ENCODE data around the gene ARHGDIB.
A peak's percentile ranks its signal among the peaks of the same experiment; 100 is the strongest.

ARHGDIB gene

DNA sequence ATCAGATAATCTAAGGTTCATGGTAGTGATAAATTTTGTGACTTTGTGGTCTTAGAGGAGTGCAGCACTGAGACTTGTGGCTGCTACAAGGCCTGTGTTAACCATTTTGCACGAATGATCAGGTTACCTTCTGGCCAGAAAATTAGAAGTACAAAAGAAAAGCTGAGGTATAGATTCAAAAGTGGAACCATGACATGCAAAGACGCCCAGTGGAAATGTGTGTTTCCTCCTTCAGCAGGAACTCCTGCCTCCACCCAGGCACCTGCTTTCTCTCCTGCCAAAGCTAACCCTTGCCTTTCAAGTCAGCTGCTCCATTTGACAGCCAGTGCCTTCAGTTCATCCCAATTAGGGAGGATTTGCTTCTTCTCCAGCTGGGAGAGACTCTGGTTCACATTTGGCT, 21.6 kb upstream of the ARHGDIB start:
- no peak for DNase-seq (ENCODE audit: low read depth)

DNA sequence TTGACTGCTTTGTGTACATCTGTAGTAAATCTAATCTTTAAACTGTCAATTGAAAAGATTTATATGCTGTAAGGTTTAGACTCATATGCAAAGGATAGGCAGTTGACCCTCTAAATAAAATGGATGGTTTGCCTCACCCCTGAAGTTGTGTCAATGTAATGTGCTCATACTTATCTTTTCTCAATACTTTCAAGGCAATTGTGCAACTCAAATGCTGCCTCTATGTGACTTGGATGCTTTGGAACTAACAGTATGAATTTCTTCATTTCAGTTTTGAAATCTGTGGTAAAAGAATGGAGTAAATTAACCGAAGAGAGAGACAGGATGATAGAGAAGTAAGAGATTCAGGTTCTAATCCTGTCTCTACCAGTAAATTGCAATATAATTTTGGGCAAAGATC, 21.2 kb upstream of the ARHGDIB start:
- peak; percentile 71 for DNase-seq (ENCODE audit: low read depth)

DNA sequence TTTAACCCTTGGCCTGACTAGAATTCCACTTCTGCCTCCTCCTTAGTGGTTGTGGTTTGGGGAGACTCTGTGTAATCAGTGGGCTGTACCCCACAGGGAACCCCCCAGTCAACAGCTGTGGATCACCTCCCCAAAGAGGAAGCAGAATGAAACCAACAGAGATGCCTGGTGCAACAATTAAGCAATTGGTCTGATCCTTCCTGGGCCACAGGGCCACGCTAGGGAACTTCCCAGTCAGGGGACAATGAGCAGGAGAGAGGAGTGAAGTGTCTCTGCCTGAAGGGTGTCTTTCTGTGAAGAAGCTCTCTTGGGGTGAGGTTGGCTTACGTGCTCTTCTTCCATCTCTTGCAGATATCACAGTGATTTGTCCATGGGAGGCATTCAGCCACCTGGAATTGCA, 19.6 kb upstream of the ARHGDIB start:
- no peak for DNase-seq (ENCODE audit: low read depth)

GRCh38 chr12:14979468-14979867, 18.1 kb upstream of the ARHGDIB start:
- DNase-seq (ENCODE audit: low read depth) = no peak

DNA sequence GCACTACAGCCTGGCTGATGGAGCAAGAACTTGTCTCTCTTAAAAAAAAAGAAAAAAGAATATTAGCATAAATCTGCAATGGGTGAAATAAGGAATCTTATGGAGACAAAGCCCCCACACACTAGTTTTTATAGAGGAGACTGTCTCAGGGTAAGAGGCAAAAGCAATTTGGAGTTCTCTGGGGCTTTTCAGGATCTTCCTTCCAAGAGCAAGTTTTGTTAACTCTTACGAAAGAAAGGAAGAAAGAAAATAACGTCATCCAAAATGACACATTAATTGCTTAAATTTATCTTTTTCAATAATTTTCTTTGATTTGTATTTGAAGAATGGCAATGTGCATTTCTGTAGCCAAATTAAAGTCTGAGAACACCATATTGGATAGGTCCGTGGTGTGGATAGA, 15.3 kb upstream of the ARHGDIB start:
- no peak for DNase-seq (ENCODE audit: low read depth)

GRCh38 chr12:14975457-14975856, 14.1 kb upstream of the ARHGDIB start:
- no peak for DNase-seq (ENCODE audit: low read depth)

GRCh38 chr12:14974633-14975032, 13.2 kb upstream of the ARHGDIB start:
- DNase-seq (ENCODE audit: low read depth) = no peak

- DNase-seq (ENCODE audit: low read depth) = no peak
Measured at GRCh38 chr12:14972816-14973215, 11.4 kb upstream of the ARHGDIB start, which contains the start of gene PDE6H. Gene PDE6H, plus strand, starts transcription at chr12:14973042. Its CDS starts 4,971 bp downstream, at chr12:14978013.

DNA sequence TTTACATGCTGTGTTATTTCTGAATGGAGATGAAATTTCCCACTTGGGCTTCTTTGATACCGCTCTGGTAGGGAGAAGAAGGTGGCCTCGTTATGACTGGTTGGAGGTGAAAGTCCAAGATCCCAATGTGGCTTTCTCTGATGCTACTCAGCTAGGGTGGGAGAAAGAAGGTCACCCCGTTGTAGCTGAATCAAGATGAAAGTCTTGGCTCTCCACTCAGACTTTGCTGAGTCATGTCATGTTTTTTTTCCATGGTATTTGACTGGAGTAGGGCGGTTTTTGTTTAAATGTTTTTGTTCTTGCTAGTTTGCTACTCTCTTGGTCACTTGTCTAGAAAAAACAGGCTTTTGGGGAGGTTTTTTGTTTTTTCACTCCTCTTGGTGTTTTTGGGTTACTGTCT, 9.1 kb upstream of the ARHGDIB start:
- no peak for DNase-seq (ENCODE audit: low read depth)

- no peak for DNase-seq (ENCODE audit: low read depth)
Measured at GRCh38 chr12:14968478-14968877, 7.1 kb upstream of the ARHGDIB start.

DNA sequence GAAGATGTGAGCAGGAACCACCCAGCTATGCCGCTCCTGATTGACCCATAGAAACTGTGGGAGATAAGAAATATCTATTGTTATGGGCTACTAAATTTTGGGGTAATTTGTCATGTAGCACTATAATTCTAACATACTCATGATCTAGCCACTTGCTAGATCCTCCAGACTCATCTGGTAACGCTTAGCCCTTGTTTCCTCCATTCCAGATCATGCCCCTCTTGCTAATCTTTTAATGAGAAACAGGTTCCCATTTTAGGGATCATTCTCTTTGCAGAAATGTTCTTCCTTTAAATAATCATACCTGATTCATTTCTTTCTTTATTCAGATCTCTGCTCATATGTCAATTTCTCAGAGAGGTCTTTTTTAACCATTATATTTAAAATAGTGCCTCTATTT, 3.8 kb upstream of the ARHGDIB start:
- no peak for DNase-seq (ENCODE audit: low read depth)

- DNase-seq (ENCODE audit: low read depth) = no peak
Measured at GRCh38 chr12:14964406-14964805, 3.0 kb upstream of the ARHGDIB start.

GRCh38 chr12:14963520-14963919, 2.1 kb upstream of the ARHGDIB start:
- no peak for DNase-seq (ENCODE audit: low read depth)

GRCh38 chr12:14962797-14963196, 1.4 kb upstream of the ARHGDIB start:
- DNase-seq (ENCODE audit: low read depth) = no peak

GRCh38 chr12:14962153-14962539, 745 bp upstream of the ARHGDIB start:
- no peak for DNase-seq (ENCODE audit: low read depth)

DNA sequence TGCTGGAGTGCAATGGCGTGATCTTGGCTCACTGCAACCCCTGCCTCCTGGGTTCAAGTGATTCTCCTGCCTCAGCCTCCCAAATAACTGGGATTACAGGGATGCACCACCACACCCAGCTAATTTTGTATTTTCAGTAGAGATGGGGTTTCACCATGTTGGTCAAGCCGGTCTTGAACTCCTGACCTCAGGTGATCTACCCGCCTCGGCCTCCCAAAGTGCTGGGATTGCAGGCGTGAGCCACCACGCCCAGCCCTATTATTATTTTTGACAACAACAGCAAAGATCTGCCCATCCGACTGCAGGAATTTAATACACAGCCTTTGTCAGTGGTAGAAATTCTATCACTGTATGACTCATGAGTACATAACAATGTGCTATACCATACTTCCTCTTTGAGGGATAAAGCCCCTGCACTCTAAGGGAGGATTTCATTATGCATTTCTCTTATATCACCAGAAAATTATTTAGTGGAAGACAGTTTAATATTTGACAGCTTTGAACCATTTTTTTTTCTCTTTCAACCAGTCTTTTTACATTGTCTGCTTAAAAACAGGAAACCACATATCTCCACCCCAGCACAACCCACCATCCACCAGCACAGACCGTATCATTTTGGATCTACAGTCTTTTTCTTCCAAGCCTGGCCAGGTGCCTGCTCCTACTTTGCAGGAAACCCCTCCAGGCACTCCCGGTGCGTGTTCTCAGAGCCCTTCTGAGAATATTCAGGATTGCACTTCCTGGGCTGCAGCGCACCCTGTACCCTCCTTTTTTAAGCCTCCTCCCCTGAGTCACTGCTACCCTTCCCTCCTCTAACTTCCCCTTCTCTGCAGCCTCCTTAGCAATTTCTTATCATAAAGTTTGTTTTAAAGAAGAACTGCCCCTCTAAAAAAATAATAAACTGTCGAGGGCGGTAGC, 594 bp downstream of the ARHGDIB start:
- DNase-seq (ENCODE audit: low read depth) = no peak

DNA sequence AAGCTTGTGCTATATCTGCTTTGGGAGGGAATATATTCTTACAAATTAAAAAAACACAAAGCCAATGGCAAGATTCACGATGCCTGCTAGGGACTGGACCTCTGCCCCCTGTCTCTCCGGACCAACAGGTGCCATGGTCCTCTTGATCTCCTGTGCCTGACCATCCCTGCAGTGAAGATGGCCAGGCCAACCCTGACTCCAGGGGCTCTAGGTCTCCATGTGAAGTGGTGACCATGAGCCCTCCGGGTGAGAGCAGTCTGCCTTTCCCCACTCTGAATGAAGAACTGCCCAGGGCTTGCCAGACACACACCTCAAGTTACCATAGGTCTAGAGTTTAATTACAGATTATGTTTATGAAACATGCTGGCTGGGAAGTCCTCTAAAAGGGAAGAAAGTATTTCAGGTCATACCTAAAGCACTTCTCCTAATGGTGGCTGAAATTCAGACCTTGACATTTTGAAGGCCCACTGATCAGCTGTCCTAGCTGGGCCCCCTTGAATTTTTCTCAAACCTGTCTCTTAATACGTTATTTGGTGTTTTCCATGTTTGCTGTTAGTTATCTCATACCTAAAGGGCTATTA, 1.4 kb downstream of the ARHGDIB start:
- DNase-seq (ENCODE audit: low read depth) = no peak

GRCh38 chr12:14959463-14959862, 1.9 kb downstream of the ARHGDIB start:
- no peak for DNase-seq (ENCODE audit: low read depth)

- DNase-seq (ENCODE audit: low read depth) = no peak
Measured at GRCh38 chr12:14959126-14959440, 2.3 kb downstream of the ARHGDIB start.

DNA sequence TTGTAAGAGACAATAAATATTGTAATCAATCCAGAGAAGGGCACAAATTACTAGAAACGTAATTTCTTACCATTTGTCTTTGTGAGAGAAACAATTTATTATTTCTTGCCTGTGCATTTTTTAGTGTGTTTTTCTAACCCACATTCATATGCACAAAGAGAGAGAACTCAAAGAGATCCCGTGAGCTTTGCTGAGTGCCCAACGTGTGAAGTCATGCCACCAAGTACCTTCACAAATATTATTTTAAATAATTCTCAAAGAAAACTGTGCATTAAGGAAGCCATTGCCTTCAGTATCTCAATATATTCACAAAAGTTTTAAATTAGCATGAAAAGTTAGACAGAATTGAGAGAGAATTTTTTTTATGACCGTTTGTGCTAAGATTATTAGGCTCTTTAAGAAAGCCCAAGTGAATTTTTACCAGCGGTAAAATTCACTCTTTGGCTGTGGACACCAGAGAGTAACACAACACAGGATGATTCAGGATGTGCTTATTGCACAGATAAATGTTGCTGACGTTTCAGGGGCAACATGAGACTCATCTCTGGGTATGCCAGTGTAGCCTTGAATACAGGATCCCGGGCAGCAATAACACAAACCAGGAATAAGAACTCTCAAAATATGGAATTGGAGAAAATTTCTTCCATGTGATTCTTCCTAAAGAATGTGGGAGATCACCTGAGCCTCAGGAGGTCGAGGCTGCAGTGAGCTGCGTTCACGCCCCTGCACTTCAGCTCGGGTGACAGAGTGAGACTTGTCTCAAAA, 2.9 kb downstream of the ARHGDIB start:
- DNase-seq (ENCODE audit: low read depth) = no peak

- no peak for DNase-seq (ENCODE audit: low read depth)
Measured at GRCh38 chr12:14957551-14958168, 3.7 kb downstream of the ARHGDIB start.

DNA sequence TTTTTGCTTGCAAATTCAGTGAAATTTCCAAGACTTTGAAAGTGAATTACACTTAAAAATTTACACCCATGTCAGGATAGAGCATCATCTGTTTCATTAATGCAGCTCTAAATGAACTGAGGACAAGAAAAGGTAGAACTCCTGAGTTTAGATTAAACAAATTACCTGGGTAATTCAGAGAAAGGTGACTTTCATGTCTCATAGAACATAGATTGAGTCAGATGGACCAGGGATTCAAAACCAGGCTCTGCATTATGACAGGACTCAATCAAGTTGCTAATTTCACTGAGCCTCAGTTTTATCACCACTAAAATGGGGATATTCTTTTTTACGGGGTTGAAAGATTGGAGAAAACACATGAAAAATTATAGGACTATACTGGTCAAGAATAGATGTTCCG, 4.5 kb downstream of the ARHGDIB start:
- no peak for DNase-seq (ENCODE audit: low read depth)
